IMR-90 (cell line): ENCODE results near the gene TRPV4. TPM values are rescaled to one million over a fixed set of nuclear protein-coding genes. Genes with fewer than 3 reads are reported as not detected.

Experiments used
- ATAC-seq: fragments of 200-7000 bp; cut with Tn5 transposase; 2 replicates; pipeline ENCODE4 v1.9.1; 2020; ENCODE audit warnings: low read depth, mild to moderate bottlenecking, moderate library complexity
- BruUV-seq: library from RNA; stranded (reverse); fragments of 400-500 nt; replicated peaks from 2 replicates; lab custom pipeline; 2021; lab: Mats Ljungman, UMichigan
- CTCF ChIA-PET: fragments of 300-600 bp; formaldehyde crosslinking; extraction: SDS; loops from one replicate; lab custom pipeline; 2021; ENCODE audit warnings: antibody characterized with exemption; lab: Yijun Ruan, JAX
- POLR2A ChIA-PET: fragments of 300-600 bp; sonication (Branson Sonifier 250); formaldehyde crosslinking; loops from one replicate; lab custom pipeline; 2022; ENCODE audit warnings: antibody characterized with exemption; ENCODE audit not compliant: unreplicated experiment; lab: Charles Lee
- DNase-seq: peaks from one replicate; pipeline ENCODE4 v3.0.0; 2013
- H2AFZ ChIP-seq: replicated peaks from 2 replicates; pipeline ENCODE3; 2013; ENCODE audit warnings: low read length, mild to moderate bottlenecking; ENCODE audit not compliant: poor library complexity
- H2AK5ac ChIP-seq: 2 replicates; pipeline ENCODE4 v1.6.1; 2013; ENCODE audit warnings: low read depth, low read length, inconsistent platforms
- H2AK9ac ChIP-seq: replicated peaks from 2 replicates; pipeline ENCODE3; 2013; ENCODE audit warnings: mild to moderate bottlenecking, low read depth, low read length, moderate library complexity; ENCODE audit not compliant: poor library complexity
- H2BK120ac ChIP-seq: 2 replicates; pipeline ENCODE4 v1.6.1; 2013; ENCODE audit warnings: low read depth, low read length, inconsistent platforms
- H2BK15ac ChIP-seq: 3 replicates; pipeline ENCODE4 v1.6.1; 2013; ENCODE audit warnings: low read depth, low read length, inconsistent platforms
- H2BK20ac ChIP-seq: 2 replicates; pipeline ENCODE4 v1.6.1; 2013; ENCODE audit warnings: low read depth, mild to moderate bottlenecking, inconsistent platforms, low read length, moderate library complexity
- H2BK5ac ChIP-seq: 2 replicates; pipeline ENCODE4 v1.6.1; 2013; ENCODE audit warnings: mild to moderate bottlenecking, low read depth, low read length, inconsistent platforms; ENCODE audit not compliant: poor library complexity, severe bottlenecking
- H3K14ac ChIP-seq: replicated peaks from 2 replicates; pipeline ENCODE4 v1.6.1; 2013; ENCODE audit warnings: low read depth, low read length, inconsistent platforms
- H3K18ac ChIP-seq: 2 replicates; pipeline ENCODE4 v1.6.1; 2013; ENCODE audit warnings: low read depth, low read length, control low read depth
- H3K23ac ChIP-seq: 2 replicates; pipeline ENCODE4 v1.6.1; 2013; ENCODE audit warnings: low read depth, low read length, inconsistent platforms
- H3K27ac ChIP-seq: 2 replicates; pipeline ENCODE4 v1.5.1; 2013; ENCODE audit warnings: mild to moderate bottlenecking, control low read depth, low read length; ENCODE audit not compliant: insufficient read depth
- H3K27me3 ChIP-seq: 2 replicates; pipeline ENCODE4 v1.6.1; 2013; ENCODE audit warnings: low read length; ENCODE audit not compliant: control insufficient read depth, insufficient read depth
- H3K36me3 ChIP-seq: 2 replicates; pipeline ENCODE4 v1.6.1; 2013; ENCODE audit warnings: low read length, mixed read lengths; ENCODE audit not compliant: control insufficient read depth, insufficient read depth
- H3K4ac ChIP-seq: 2 replicates; pipeline ENCODE4 v1.6.1; 2013; ENCODE audit warnings: low read depth, low read length, inconsistent platforms
- H3K4me1 ChIP-seq: 2 replicates; pipeline ENCODE4 v1.6.1; 2013; ENCODE audit warnings: low read length, mixed read lengths; ENCODE audit not compliant: control insufficient read depth, insufficient read depth
- H3K4me2 ChIP-seq: 2 replicates; pipeline ENCODE4 v1.6.1; 2013; ENCODE audit warnings: low read depth, mild to moderate bottlenecking, control low read depth, low read length, moderate library complexity
- H3K4me3 ChIP-seq: 2 replicates; pipeline ENCODE4 v1.5.1; 2013; ENCODE audit warnings: low read depth, mild to moderate bottlenecking, control low read depth, low read length, moderate library complexity; ENCODE audit not compliant: insufficient read depth
- H3K56ac ChIP-seq: 2 replicates; pipeline ENCODE4 v1.6.1; 2013; ENCODE audit warnings: low read length, inconsistent platforms; ENCODE audit not compliant: insufficient read depth; ENCODE audit errors: extremely low read depth
- H3K79me1 ChIP-seq, 2 experiments: 2 replicates each; pipeline ENCODE4 v1.6.1; 2013; ENCODE audit warnings: low read length in 2 of 2, inconsistent platforms in 1 of 2, low read depth in 1 of 2
- H3K9ac ChIP-seq: 2 replicates; pipeline ENCODE4 v1.6.1; 2013; ENCODE audit warnings: low read depth, low read length, control low read depth
- H3K9me1 ChIP-seq: 2 replicates; pipeline ENCODE4 v1.6.1; 2013; ENCODE audit warnings: low read length, inconsistent platforms; ENCODE audit not compliant: insufficient read depth
- H3K9me3 ChIP-seq: 2 replicates; pipeline ENCODE4 v1.6.1; 2013; ENCODE audit warnings: low read length; ENCODE audit not compliant: control insufficient read depth, insufficient read depth
- H4K20me1 ChIP-seq: 2 replicates; pipeline ENCODE4 v1.6.1; 2013; ENCODE audit warnings: low read length, inconsistent platforms; ENCODE audit not compliant: insufficient read depth
- H4K5ac ChIP-seq: 2 replicates; pipeline ENCODE4 v1.6.1; 2013; ENCODE audit warnings: mild to moderate bottlenecking, low read depth, low read length, control low read depth
- H4K8ac ChIP-seq, 2 experiments: 2 replicates each; pipeline ENCODE4 v1.6.1; 2013; ENCODE audit warnings: low read depth in 2 of 2, low read length in 2 of 2, control low read depth in 1 of 2, inconsistent platforms in 1 of 2
- H4K91ac ChIP-seq: 2 replicates; pipeline ENCODE4 v1.6.1; 2013; ENCODE audit warnings: low read depth, low read length, inconsistent platforms; ENCODE audit not compliant: insufficient read depth
- BHLHE40 ChIP-seq: fragments of 150-350 bp; IDR thresholded peaks from 2 replicates; pipeline ENCODE4 v1.6.1; 2016; ENCODE audit warnings: mild to moderate bottlenecking, low read depth, low read length
- CEBPB ChIP-seq: IDR thresholded peaks from 2 replicates; pipeline ENCODE4 v1.6.1; 2012; ENCODE audit warnings: low read depth, low read length, improper control_type of control experiment
- FOS ChIP-seq: fragments of 150-350 bp; IDR thresholded peaks from 2 replicates; pipeline ENCODE4 v1.6.1; 2016; ENCODE audit warnings: low read depth, low read length
- MAFK ChIP-seq: IDR thresholded peaks from 2 replicates; pipeline ENCODE4 v1.6.1; 2012; ENCODE audit warnings: low read depth, low read length, improper control_type of control experiment
- MAZ ChIP-seq: IDR thresholded peaks from 2 replicates; pipeline ENCODE4 v1.6.1; 2012; ENCODE audit warnings: low read depth, mild to moderate bottlenecking, low read length, improper control_type of control experiment, moderate library complexity, borderline replicate concordance
- MXI1 ChIP-seq: IDR thresholded peaks from 2 replicates; pipeline ENCODE4 v1.6.1; 2012; ENCODE audit warnings: low read depth, mild to moderate bottlenecking, low read length, moderate library complexity, borderline replicate concordance
- NFE2L2 ChIP-seq: fragments of 150-350 bp; IDR thresholded peaks from 2 replicates; pipeline ENCODE4 v1.6.1; 2016; ENCODE audit warnings: low read depth, mild to moderate bottlenecking, low read length
- RAD21 ChIP-seq: IDR thresholded peaks from 2 replicates; pipeline ENCODE4 v1.6.1; 2012; ENCODE audit warnings: low read length, improper control_type of control experiment
- RCOR1 ChIP-seq: IDR thresholded peaks from 2 replicates; pipeline ENCODE4 v1.6.1; 2012; ENCODE audit warnings: mild to moderate bottlenecking, low read length, improper control_type of control experiment; ENCODE audit not compliant: insufficient replicate concordance
- RFX5 ChIP-seq: IDR thresholded peaks from 2 replicates; pipeline ENCODE4 v1.8.0; 2012; ENCODE audit warnings: low read depth, mild to moderate bottlenecking, low read length, moderate library complexity
- SMC3 ChIP-seq: fragments of 150-350 bp; IDR thresholded peaks from 2 replicates; pipeline ENCODE4 v1.6.1; 2016; ENCODE audit warnings: low read depth, mild to moderate bottlenecking, antibody characterized with exemption, low read length, moderate library complexity
- WGBS, 2 experiments: methylation state at CpG; one replicate each; pipeline versions ENCODE4 v1.1.5 to v1.1.7; 2013; ENCODE audit warnings: missing lambda C conversion rate in 2 of 2; ENCODE audit not compliant: insufficient read length in 1 of 2; ENCODE audit errors: extremely low coverage in 2 of 2; 5-methylcytosine and 5-hydroxymethylcytosine counted together
- dilution Hi-C: fragments of 300-500 bp; cut with HindIII; formaldehyde crosslinking; loops from one replicate; pipeline ENCODE4 v1.14.3; 2018; ENCODE audit warnings: low sequenced_read_pairs; ENCODE audit not compliant: unreplicated experiment
- in situ Hi-C: fragments of 300-500 bp; cut with MboI; formaldehyde crosslinking; loops from 3 replicates; pipeline ENCODE4 v1.14.3; 2019; ENCODE audit warnings: low sequenced_read_pairs, inconsistent platforms, mixed read lengths
- intact Hi-C: fragments of 100-400 bp; cut with micrococcal nuclease; formaldehyde crosslinking; loops from 2 replicates; pipeline ENCODE4 v1.10.0; 2022
- polyA plus RNA-seq, 3 experiments: library from polyadenylated mRNA; depleted of rRNA; stranded (reverse); fragments of >200 nt; gene quantifications; 2 replicates each; pipeline ENCODE4 v1.2.3, GENCODE V29; 2012; ENCODE audit warnings: low replicate concordance in 1 of 3
- total RNA-seq: library from RNA; depleted of rRNA; stranded (reverse); fragments of >200 nt; gene quantifications from 2 replicates; pipeline ENCODE4 v1.2.3, GENCODE V29; 2012
- TF ChIP-seq, protein P1 (sequence below): fragments of 150-350 bp; IDR thresholded peaks from 2 replicates; pipeline ENCODE4 v1.6.1; 2017; ENCODE audit warnings: mild to moderate bottlenecking, antibody characterized with exemption, low read length, low read depth
- TF ChIP-seq, protein P2 (sequence below): fragments of 150-350 bp; IDR thresholded peaks from 2 replicates; pipeline ENCODE4 v1.6.1; 2016; ENCODE audit warnings: low read depth, mild to moderate bottlenecking, low read length, moderate library complexity, borderline replicate concordance

TRPV4 gene
- total and polyA plus RNA-seq, 2 of the 4 experiments (the other 2 are of a cell fraction), result 1.1 to 6.1 TPM

DNA sequence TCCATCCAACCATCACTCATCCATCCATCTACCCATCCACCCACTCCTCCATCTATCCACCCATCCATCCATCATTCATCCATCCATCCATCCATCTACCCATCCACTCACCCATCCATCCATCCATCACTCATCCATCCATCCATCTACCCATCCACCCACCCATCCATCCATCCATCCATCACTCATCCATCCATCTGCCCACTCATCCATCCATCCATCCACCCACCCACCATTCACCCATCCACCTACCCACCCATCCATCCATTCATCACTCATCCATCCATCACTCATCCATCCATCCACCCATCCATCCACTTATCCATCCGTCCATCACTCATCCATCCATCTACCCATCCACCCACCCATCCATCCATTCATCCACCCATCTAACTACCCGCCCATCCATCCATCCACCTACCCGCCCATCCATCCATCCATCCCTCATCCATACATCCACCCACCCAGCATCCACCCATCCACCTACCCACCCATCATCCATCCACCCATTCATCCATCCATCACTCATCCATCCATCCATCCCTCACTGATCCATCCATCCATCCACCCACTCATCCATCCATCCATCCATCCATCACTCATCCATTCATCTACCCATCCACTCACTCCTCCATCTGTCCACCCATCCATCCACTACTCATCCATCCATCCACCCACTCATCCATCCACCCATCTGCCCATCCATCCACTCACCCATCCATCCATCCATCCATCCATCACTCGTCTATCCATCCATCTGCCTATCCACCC, 24.1 kb downstream of the TRPV4 start:
- DNase-seq, result no peak
- H3K27ac ChIP-seq, result no peak overlapping the region
- no peak for TF ChIP-seq MXI1
- TF ChIP-seq SMC3, result no peak
- no peak for TF ChIP-seq RFX5
- no peak for TF ChIP-seq NFE2L2
- TF ChIP-seq MAZ, result no peak
- no peak for TF ChIP-seq RAD21
- no peak for TF ChIP-seq FOS
- TF ChIP-seq, protein P1, sequence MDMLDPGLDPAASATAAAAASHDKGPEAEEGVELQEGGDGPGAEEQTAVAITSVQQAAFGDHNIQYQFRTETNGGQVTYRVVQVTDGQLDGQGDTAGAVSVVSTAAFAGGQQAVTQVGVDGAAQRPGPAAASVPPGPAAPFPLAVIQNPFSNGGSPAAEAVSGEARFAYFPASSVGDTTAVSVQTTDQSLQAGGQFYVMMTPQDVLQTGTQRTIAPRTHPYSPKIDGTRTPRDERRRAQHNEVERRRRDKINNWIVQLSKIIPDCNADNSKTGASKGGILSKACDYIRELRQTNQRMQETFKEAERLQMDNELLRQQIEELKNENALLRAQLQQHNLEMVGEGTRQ, result no peak
- TF ChIP-seq RCOR1, result no peak
- no peak for TF ChIP-seq BHLHE40
- no peak for TF ChIP-seq MAFK
- TF ChIP-seq, protein P2, sequence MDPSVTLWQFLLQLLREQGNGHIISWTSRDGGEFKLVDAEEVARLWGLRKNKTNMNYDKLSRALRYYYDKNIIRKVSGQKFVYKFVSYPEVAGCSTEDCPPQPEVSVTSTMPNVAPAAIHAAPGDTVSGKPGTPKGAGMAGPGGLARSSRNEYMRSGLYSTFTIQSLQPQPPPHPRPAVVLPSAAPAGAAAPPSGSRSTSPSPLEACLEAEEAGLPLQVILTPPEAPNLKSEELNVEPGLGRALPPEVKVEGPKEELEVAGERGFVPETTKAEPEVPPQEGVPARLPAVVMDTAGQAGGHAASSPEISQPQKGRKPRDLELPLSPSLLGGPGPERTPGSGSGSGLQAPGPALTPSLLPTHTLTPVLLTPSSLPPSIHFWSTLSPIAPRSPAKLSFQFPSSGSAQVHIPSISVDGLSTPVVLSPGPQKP, result no peak
- TF ChIP-seq CEBPB, result no peak
- H2AFZ ChIP-seq, result no peak overlapping the region
- H3K36me3 ChIP-seq, result no peaks in the 10 kb centered on the region
- ATAC-seq, result no peak
- POLR2A ChIA-PET, result no interaction called here
- no peak overlapping the region for H3K56ac ChIP-seq
- dilution Hi-C loops, result no loop called here
- WGBS, 2 experiments, result 79 to 100% methylated on average over 1 to 4 of the region's 4 CpGs
- H3K9me3 ChIP-seq, result no peaks in the 10 kb centered on the region
- H3K9me1 ChIP-seq, result no peaks in the 10 kb centered on the region
- H4K8ac ChIP-seq, result no peak overlapping the region
- H3K9ac ChIP-seq, result no peak overlapping the region
- no peak overlapping the region for H2AK5ac ChIP-seq
- BruUV-seq, result no TSS peak
- H3K4me2 ChIP-seq, result no peak overlapping the region
- H3K18ac ChIP-seq, result no peak overlapping the region
- no peak overlapping the region for H2BK120ac ChIP-seq
- no peaks in the 10 kb centered on the region for H3K27me3 ChIP-seq
- H4K20me1 ChIP-seq, result no peaks in the 10 kb centered on the region
- H3K4me3 ChIP-seq, result no peak overlapping the region
- peak overlapping the region; percentile 16 for H2BK5ac ChIP-seq
- H2AK9ac ChIP-seq, result no peak overlapping the region
- H4K91ac ChIP-seq, result no peak overlapping the region
- no peak overlapping the region for H2BK20ac ChIP-seq
- CTCF ChIA-PET, result interaction anchor here (1.2 kb wide), 1 partner anchor 36 kb away, joined by 8 read pairs; no protein-coding TSS in a partner anchor
- no peak overlapping the region for H3K14ac ChIP-seq
- no peak overlapping the region for H2BK15ac ChIP-seq
- no peaks in the 10 kb centered on the region for H3K79me1 ChIP-seq
- intact Hi-C loops, result no loop called here
- no peak overlapping the region for H4K5ac ChIP-seq
- no peak overlapping the region for H3K23ac ChIP-seq
- in situ Hi-C loops, result no loop called here
- H3K4me1 ChIP-seq, result no peaks in the 10 kb centered on the region
- H3K4ac ChIP-seq, result no peak overlapping the region
